NB4 (cell line): ENCODE data around the gene SAMD10.

Experiments
- DNase-seq: peaks from one replicate; pipeline ENCODE4 v3.0.0; 2010; ENCODE audit warnings: low read depth
- H3K4me3 ChIP-seq: one replicate; pipeline ENCODE4 v1.5.1; 2011; ENCODE audit warnings: mild to moderate bottlenecking, low read depth, low read length, moderate library complexity
- CTCF ChIP-seq: IDR thresholded peaks from one replicate; pipeline ENCODE4 v1.5.1; 2012; ENCODE audit warnings: low read depth, low read length
- MAX ChIP-seq: IDR thresholded peaks from 2 replicates; pipeline ENCODE4 v1.6.1; 2011; ENCODE audit warnings: low read depth, low read length
- MYC ChIP-seq: IDR thresholded peaks from 2 replicates; pipeline ENCODE4 v1.6.1; 2011; ENCODE audit warnings: low read depth, low read length
- POLR2A ChIP-seq: IDR thresholded peaks from 2 replicates; pipeline ENCODE4 v1.6.1; 2011; ENCODE audit warnings: mild to moderate bottlenecking; ENCODE audit not compliant: insufficient read length; ENCODE audit errors: extremely low read depth

The SAMD10 gene

GRCh38 chr20:63947638-63948456 is 31.6 kb downstream of the SAMD10 start:
- DNase-seq, result no peak
- TF ChIP-seq POLR2A (no peak), MYC (no peak), MAX (no peak), CTCF (no peak)
- no peak overlapping the region for H3K4me3 ChIP-seq

GRCh38 chr20:63946986-63947637 is 32.3 kb downstream of the SAMD10 start:
- TF ChIP-seq MAX (no peak), CTCF (no peak), MYC (no peak), POLR2A (no peak)
- no peak overlapping the region for H3K4me3 ChIP-seq
- no peak for DNase-seq

GRCh38 chr20:63945921-63946920 is 33.2 kb downstream of the SAMD10 start:
- H3K4me3 ChIP-seq, result no peak overlapping the region
- no peak for DNase-seq
- TF ChIP-seq MAX (no peak), POLR2A (no peak)

GRCh38 chr20:63945031-63945658 is 34.3 kb downstream of the SAMD10 start:
- DNase-seq, result no peak
- TF ChIP-seq CTCF (no peak), MAX (no peak), POLR2A (no peak), MYC (no peak)
- no peak overlapping the region for H3K4me3 ChIP-seq

GRCh38 chr20:63944078-63944941 is 35.1 kb downstream of the SAMD10 start:
- no peak for TF ChIP-seq CTCF
- no peak for TF ChIP-seq POLR2A
- TF ChIP-seq MYC, result no peak
- TF ChIP-seq MAX, result no peak
- no peak overlapping the region for H3K4me3 ChIP-seq
- no peak for DNase-seq
